ENCODE results near the gene BRF1.

Gene BRF1

DNA sequence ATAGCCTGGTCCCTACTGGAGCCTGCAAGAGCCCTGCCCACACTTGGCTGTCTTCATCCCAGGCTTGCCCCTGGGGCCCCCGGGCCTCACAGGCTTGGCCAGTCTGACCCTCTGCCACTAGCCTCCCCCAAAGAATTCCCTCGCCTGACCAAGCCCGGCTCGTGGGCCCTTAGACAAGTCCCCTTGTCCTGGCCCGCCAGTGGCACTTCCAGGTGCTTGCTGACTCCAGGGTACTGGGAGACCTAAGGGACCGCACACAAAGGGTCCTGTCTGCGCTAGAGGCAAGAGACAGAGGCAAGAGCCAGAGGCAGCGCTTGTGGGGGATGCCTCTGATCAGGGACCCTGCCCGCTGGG, 47.5 kb downstream of the BRF1 start:
- H3K4ac ChIP-seq (ENCODE audit: low read length) = no peak overlapping the region
- H3K9me3 ChIP-seq (replicated peaks in 1 of 2; ENCODE audit: control insufficient read depth in 2 of 2, insufficient read depth in 1 of 2, low read depth in 1 of 2, low read length in 2 of 2) = no peaks in the 10 kb centered on the region
- no peak for DNase-seq (ENCODE audit: low spot score)
- no peak overlapping the region for H4K8ac ChIP-seq (ENCODE audit: low read depth, low read length)
- no CpG with 5 or more reads among the region's 9 CpGs for WGBS, 2 donors (ENCODE audit: extremely low coverage in 2 of 2, insufficient read length in 2 of 2, insufficient replicate concordance in 1 of 2)
- no peak overlapping the region for H3K18ac ChIP-seq (ENCODE audit: low read length)
- no peak overlapping the region for H2AK5ac ChIP-seq (ENCODE audit: low read depth, low read length)
- peaks cover 22 to 49% of the 10 kb centered on the region in 2 donors for H3K36me3 ChIP-seq (replicated peaks in 1 of 2; ENCODE audit: control insufficient read depth in 2 of 2, insufficient read depth in 2 of 2, low read length in 2 of 2)
- no peak overlapping the region for H2BK120ac ChIP-seq (ENCODE audit: low read depth, low read length)
- no peak overlapping the region for H3K27ac ChIP-seq (replicated peaks; ENCODE audit: low read length)
- peaks cover 14% of the 10 kb centered on the region for H3K79me1 ChIP-seq (ENCODE audit: low read depth, low read length)
- H2AFZ ChIP-seq (ENCODE audit: low read length) = no peak overlapping the region
- H2BK5ac ChIP-seq (ENCODE audit: low read length) = peak overlapping the region; percentile 75
- no peak overlapping the region for H3K14ac ChIP-seq (ENCODE audit: low read length)
- H3K9ac ChIP-seq (ENCODE audit: low read depth, low read length, poor library complexity) = no peak overlapping the region
- no peaks in the 10 kb centered on the region for H3K27me3 ChIP-seq (ENCODE audit: control insufficient read depth in 3 of 3, insufficient read depth in 3 of 3, low read depth in 1 of 3, low read length in 3 of 3)
- H3K4me2 ChIP-seq (ENCODE audit: insufficient read depth, low read length, poor library complexity, severe bottlenecking) = no peak overlapping the region
- H4K91ac ChIP-seq (ENCODE audit: low read depth, low read length, poor library complexity) = no peak overlapping the region
- H3K4me3 ChIP-seq (ENCODE audit: low read length in 2 of 2) = peak overlapping the region in 1 of 2 donors; percentile 10
- H3K23ac ChIP-seq (ENCODE audit: low read depth, low read length, poor library complexity) = no peak overlapping the region
- H2BK15ac ChIP-seq (ENCODE audit: low read length) = no peak overlapping the region
- no peaks in the 10 kb centered on the region for H3K4me1 ChIP-seq (ENCODE audit: control insufficient read depth in 2 of 2, insufficient read depth in 1 of 2, low read depth in 1 of 2, low read length in 2 of 2)
- H2BK12ac ChIP-seq (ENCODE audit: low read length) = no peak overlapping the region

DNA sequence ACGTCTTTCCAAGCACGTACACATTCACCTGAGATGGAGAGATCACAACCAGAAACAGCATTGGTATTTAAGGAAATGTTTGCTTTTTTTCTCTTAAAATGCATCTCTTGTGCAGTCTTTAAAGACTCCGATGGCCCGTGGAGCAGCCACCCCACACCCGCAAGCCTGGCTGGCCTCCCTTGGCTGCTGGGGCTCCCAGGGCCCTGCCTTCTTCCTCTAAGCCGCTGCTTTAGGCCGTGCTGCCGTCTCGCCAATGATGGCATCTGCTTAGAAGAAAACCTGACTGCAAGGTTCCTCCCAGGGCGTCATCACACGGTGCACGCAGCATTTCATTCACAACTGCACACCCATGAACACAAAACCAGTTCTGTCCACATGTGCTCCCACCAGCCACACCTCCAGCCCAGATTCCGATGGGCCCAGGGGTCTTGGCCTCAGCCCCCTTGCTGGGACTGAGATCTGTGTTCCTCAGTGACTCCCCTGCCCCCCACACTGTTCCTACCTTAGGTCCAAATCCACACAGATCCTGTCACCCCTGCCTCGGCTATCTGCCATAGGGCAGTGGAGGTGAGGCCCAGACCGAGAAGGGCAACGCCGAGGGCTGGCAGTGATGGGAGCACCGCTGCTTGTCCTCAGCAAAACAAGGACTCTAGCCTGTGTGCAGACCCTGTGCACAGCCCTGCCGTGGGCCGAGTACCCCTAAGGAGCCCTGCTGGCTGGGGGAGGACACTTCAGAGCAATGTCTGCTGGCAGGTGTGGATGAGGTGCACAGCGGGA, 48.1 kb downstream of the BRF1 start:
- no peak overlapping the region for H2BK120ac ChIP-seq (ENCODE audit: low read depth, low read length)
- no peak overlapping the region for H4K8ac ChIP-seq (ENCODE audit: low read depth, low read length)
- H3K4ac ChIP-seq (ENCODE audit: low read length) = no peak overlapping the region
- H3K27ac ChIP-seq (replicated peaks; ENCODE audit: low read length) = no peak overlapping the region
- H3K14ac ChIP-seq (ENCODE audit: low read length) = no peak overlapping the region
- H3K4me1 ChIP-seq (ENCODE audit: control insufficient read depth in 2 of 2, insufficient read depth in 1 of 2, low read depth in 1 of 2, low read length in 2 of 2) = peaks cover 0 to 3% of the 10 kb centered on the region in 2 donors
- no peak overlapping the region for H3K23ac ChIP-seq (ENCODE audit: low read depth, low read length, poor library complexity)
- H2AFZ ChIP-seq (ENCODE audit: low read length) = no peak overlapping the region
- no peak overlapping the region for H2BK12ac ChIP-seq (ENCODE audit: low read length)
- WGBS, 2 donors (ENCODE audit: extremely low coverage in 2 of 2, insufficient read length in 2 of 2, insufficient replicate concordance in 1 of 2) = no CpG with 5 or more reads among the region's 21 CpGs
- H3K27me3 ChIP-seq (ENCODE audit: control insufficient read depth in 3 of 3, insufficient read depth in 3 of 3, low read depth in 1 of 3, low read length in 3 of 3) = no peaks in the 10 kb centered on the region
- peak overlapping the region in 1 of 2 donors; percentile 10 for H3K4me3 ChIP-seq (ENCODE audit: low read length in 2 of 2)
- peaks cover 16% of the 10 kb centered on the region for H3K79me1 ChIP-seq (ENCODE audit: low read depth, low read length)
- H3K9me3 ChIP-seq (replicated peaks in 1 of 2; ENCODE audit: control insufficient read depth in 2 of 2, insufficient read depth in 1 of 2, low read depth in 1 of 2, low read length in 2 of 2) = no peaks in the 10 kb centered on the region
- peaks cover 22 to 50% of the 10 kb centered on the region in 2 donors for H3K36me3 ChIP-seq (replicated peaks in 1 of 2; ENCODE audit: control insufficient read depth in 2 of 2, insufficient read depth in 2 of 2, low read length in 2 of 2)
- no peak overlapping the region for H2BK15ac ChIP-seq (ENCODE audit: low read length)
- no peak for DNase-seq (ENCODE audit: low spot score)
- no peak overlapping the region for H4K91ac ChIP-seq (ENCODE audit: low read depth, low read length, poor library complexity)
- H3K18ac ChIP-seq (ENCODE audit: low read length) = no peak overlapping the region
- no peak overlapping the region for H2AK5ac ChIP-seq (ENCODE audit: low read depth, low read length)
- peak overlapping the region; percentile 75 for H2BK5ac ChIP-seq (ENCODE audit: low read length)
- H3K9ac ChIP-seq (ENCODE audit: low read depth, low read length, poor library complexity) = no peak overlapping the region
- H3K4me2 ChIP-seq (ENCODE audit: insufficient read depth, low read length, poor library complexity, severe bottlenecking) = no peak overlapping the region

DNA sequence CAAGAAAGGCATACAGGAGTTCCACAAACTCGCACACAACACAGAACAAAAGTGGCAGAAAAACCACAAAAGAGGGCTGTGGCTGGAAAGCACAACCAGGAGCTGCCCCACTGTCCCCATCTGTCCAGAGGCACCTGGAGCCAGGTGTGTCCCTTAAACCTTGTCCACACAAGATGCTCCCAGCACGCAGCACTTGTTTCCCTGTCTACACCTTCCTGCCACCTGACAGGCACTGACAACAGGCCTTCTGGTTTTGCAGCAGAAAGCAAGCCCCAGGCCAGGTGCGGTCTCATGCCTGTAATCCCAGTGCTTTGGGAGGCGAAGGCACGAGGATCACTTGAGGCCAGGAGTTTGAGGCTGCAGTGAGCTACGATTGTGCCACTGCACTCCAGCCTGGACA, 48.9 kb downstream of the BRF1 start:
- no peak for DNase-seq (ENCODE audit: low spot score)
- Histone ChIP-seq H3K79me1 (ENCODE audit: low read depth, low read length) (peaks cover 16% of the 10 kb centered on the region), H2BK5ac (ENCODE audit: low read length) (no peak overlapping the region), H2BK15ac (ENCODE audit: low read length) (no peak overlapping the region), H3K4me1 (ENCODE audit: control insufficient read depth in 2 of 2, insufficient read depth in 1 of 2, low read depth in 1 of 2, low read length in 2 of 2) (peaks cover 0 to 7% of the 10 kb centered on the region in 2 donors), H3K9ac (ENCODE audit: low read depth, low read length, poor library complexity) (no peak overlapping the region), H4K91ac (ENCODE audit: low read depth, low read length, poor library complexity) (no peak overlapping the region), H3K9me3 (replicated peaks in 1 of 2; ENCODE audit: control insufficient read depth in 2 of 2, insufficient read depth in 1 of 2, low read depth in 1 of 2, low read length in 2 of 2) (no peaks in the 10 kb centered on the region), H2AK5ac (ENCODE audit: low read depth, low read length) (no peak overlapping the region), H4K8ac (ENCODE audit: low read depth, low read length) (no peak overlapping the region), H3K4me2 (ENCODE audit: insufficient read depth, low read length, poor library complexity, severe bottlenecking) (no peak overlapping the region), H3K4me3 (ENCODE audit: low read length in 2 of 2) (no peak overlapping the region), H3K36me3 (replicated peaks in 1 of 2; ENCODE audit: control insufficient read depth in 2 of 2, insufficient read depth in 2 of 2, low read length in 2 of 2) (peaks cover 22 to 58% of the 10 kb centered on the region in 2 donors), H2BK120ac (ENCODE audit: low read depth, low read length) (no peak overlapping the region), H3K27ac (replicated peaks; ENCODE audit: low read length) (no peak overlapping the region), H3K18ac (ENCODE audit: low read length) (no peak overlapping the region), H3K27me3 (ENCODE audit: control insufficient read depth in 3 of 3, insufficient read depth in 3 of 3, low read depth in 1 of 3, low read length in 3 of 3) (no peaks in the 10 kb centered on the region), H3K14ac (ENCODE audit: low read length) (no peak overlapping the region), H2AFZ (ENCODE audit: low read length) (no peak overlapping the region), H3K23ac (ENCODE audit: low read depth, low read length, poor library complexity) (no peak overlapping the region), H3K4ac (ENCODE audit: low read length) (no peak overlapping the region), H2BK12ac (ENCODE audit: low read length) (no peak overlapping the region)
- no CpG with 5 or more reads among the region's 6 CpGs for WGBS, 2 donors (ENCODE audit: extremely low coverage in 2 of 2, insufficient read length in 2 of 2, insufficient replicate concordance in 1 of 2)

DNA sequence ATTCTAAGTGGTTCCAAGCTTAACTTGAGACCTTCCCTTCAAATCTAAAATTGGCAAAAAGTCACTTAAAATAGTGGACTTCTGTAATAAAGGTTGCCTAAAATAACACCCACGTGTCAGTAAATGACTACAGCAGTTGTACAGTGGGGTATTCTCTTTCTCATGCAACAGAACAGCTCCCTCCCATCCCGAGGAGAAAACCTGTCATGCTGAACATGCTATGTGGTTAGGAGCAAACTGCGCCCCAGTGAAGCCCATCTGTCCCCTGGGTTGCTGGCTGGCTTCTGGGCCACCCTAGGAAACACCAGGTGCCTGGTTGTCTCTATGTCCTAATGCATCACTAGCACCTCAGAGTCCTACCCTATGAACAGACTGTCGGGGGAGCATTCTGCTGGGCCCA, 49.8 kb downstream of the BRF1 start:
- Histone ChIP-seq H3K23ac (ENCODE audit: low read depth, low read length, poor library complexity) (no peak overlapping the region), H3K18ac (ENCODE audit: low read length) (no peak overlapping the region), H3K4me2 (ENCODE audit: insufficient read depth, low read length, poor library complexity, severe bottlenecking) (no peak overlapping the region), H2AK5ac (ENCODE audit: low read depth, low read length) (no peak overlapping the region), H3K27ac (replicated peaks; ENCODE audit: low read length) (no peak overlapping the region), H2BK12ac (ENCODE audit: low read length) (no peak overlapping the region), H2AFZ (ENCODE audit: low read length) (no peak overlapping the region), H3K9ac (ENCODE audit: low read depth, low read length, poor library complexity) (no peak overlapping the region), H3K4me1 (ENCODE audit: control insufficient read depth in 2 of 2, insufficient read depth in 1 of 2, low read depth in 1 of 2, low read length in 2 of 2) (peaks cover 0 to 7% of the 10 kb centered on the region in 2 donors), H3K36me3 (replicated peaks in 1 of 2; ENCODE audit: control insufficient read depth in 2 of 2, insufficient read depth in 2 of 2, low read length in 2 of 2) (peaks cover 17 to 62% of the 10 kb centered on the region in 2 donors), H3K14ac (ENCODE audit: low read length) (no peak overlapping the region), H3K79me1 (ENCODE audit: low read depth, low read length) (peaks cover 9% of the 10 kb centered on the region), H3K4me3 (ENCODE audit: low read length in 2 of 2) (no peak overlapping the region), H2BK15ac (ENCODE audit: low read length) (no peak overlapping the region), H3K9me3 (replicated peaks in 1 of 2; ENCODE audit: control insufficient read depth in 2 of 2, insufficient read depth in 1 of 2, low read depth in 1 of 2, low read length in 2 of 2) (no peaks in the 10 kb centered on the region), H4K91ac (ENCODE audit: low read depth, low read length, poor library complexity) (no peak overlapping the region), H3K4ac (ENCODE audit: low read length) (no peak overlapping the region), H3K27me3 (ENCODE audit: control insufficient read depth in 3 of 3, insufficient read depth in 3 of 3, low read depth in 1 of 3, low read length in 3 of 3) (no peaks in the 10 kb centered on the region), H2BK5ac (ENCODE audit: low read length) (no peak overlapping the region), H4K8ac (ENCODE audit: low read depth, low read length) (no peak overlapping the region), H2BK120ac (ENCODE audit: low read depth, low read length) (no peak overlapping the region)
- no peak for DNase-seq (ENCODE audit: low spot score)
- no CpG with 5 or more reads among the region's 4 CpGs for WGBS, 2 donors (ENCODE audit: extremely low coverage in 2 of 2, insufficient read length in 2 of 2, insufficient replicate concordance in 1 of 2)

All from neuronal stem cell (in vitro differentiated cells).